HUES64 (cell line): ENCODE data around the gene C20orf141.

Source experiments
- H3K27ac ChIP-seq: 2 replicates; pipeline ENCODE4 v1.7.0; 2013; ENCODE audit warnings: low read depth, low read length, inconsistent platforms
- H3K27me3 ChIP-seq: 2 replicates; pipeline ENCODE4 v1.6.1; 2013; ENCODE audit warnings: mild to moderate bottlenecking, low read length; ENCODE audit not compliant: insufficient read depth
- H3K36me3 ChIP-seq: 2 replicates; pipeline ENCODE4 v1.6.1; 2013; ENCODE audit warnings: mild to moderate bottlenecking, low read length; ENCODE audit not compliant: insufficient read depth
- H3K4me1 ChIP-seq: 2 replicates; pipeline ENCODE4 v1.6.1; 2013; ENCODE audit warnings: mild to moderate bottlenecking, low read length, moderate library complexity; ENCODE audit not compliant: insufficient read depth
- H3K4me3 ChIP-seq: 2 replicates; pipeline ENCODE4 v1.5.1; 2013; ENCODE audit warnings: mild to moderate bottlenecking, low read length, moderate library complexity
- H3K9ac ChIP-seq: 2 replicates; pipeline ENCODE4 v1.6.1; 2013; ENCODE audit warnings: mild to moderate bottlenecking, low read depth, low read length
- H3K9me3 ChIP-seq: 2 replicates; pipeline ENCODE4 v1.6.1; 2013; ENCODE audit warnings: low read depth, low read length; ENCODE audit not compliant: insufficient read depth
- WGBS: fragments of 150-250, 120-280 bp; methylation state at CpG from one replicate; pipeline ENCODE4 v1.1.7; 2013; ENCODE audit warnings: missing lambda C conversion rate; 5-methylcytosine and 5-hydroxymethylcytosine counted together

C20orf141 gene

DNA sequence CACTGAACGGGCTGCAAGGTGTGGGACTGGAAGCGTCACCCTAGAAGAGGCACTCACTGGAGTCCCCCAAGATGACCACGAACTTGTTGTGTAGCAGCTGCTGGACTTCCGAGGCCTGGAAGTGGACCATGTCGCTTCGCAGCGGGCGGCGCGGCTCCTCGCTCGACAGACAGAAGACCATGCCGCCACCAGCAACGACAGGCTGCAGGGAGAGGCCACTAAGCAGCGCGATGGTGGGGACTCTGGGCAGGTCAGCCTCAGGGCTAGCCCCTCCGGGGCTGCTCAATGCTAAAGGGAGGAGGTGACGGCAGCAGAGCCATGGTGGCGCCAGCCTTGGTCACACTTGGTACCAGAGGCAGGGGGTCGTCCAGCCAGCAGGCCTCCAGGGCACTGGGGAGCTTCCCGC lies 24.9 kb downstream of the C20orf141 start:
- Histone ChIP-seq H3K27ac (no peak overlapping the region), H3K9me3 (no peaks in the 10 kb centered on the region), H3K9ac (peak overlapping the region; percentile 76; the same call in 1 of the 2 replicates), H3K4me1 (peaks cover 3% of the 10 kb centered on the region; the same call in 1 of the 2 replicates), H3K36me3 (peaks cover 6% of the 10 kb centered on the region; the same call in 1 of the 2 replicates), H3K27me3 (peaks cover 18% of the 10 kb centered on the region), H3K4me3 (peak overlapping the region; percentile 79)
- 94% methylated on average over 21 of the region's 21 CpGs for WGBS

DNA sequence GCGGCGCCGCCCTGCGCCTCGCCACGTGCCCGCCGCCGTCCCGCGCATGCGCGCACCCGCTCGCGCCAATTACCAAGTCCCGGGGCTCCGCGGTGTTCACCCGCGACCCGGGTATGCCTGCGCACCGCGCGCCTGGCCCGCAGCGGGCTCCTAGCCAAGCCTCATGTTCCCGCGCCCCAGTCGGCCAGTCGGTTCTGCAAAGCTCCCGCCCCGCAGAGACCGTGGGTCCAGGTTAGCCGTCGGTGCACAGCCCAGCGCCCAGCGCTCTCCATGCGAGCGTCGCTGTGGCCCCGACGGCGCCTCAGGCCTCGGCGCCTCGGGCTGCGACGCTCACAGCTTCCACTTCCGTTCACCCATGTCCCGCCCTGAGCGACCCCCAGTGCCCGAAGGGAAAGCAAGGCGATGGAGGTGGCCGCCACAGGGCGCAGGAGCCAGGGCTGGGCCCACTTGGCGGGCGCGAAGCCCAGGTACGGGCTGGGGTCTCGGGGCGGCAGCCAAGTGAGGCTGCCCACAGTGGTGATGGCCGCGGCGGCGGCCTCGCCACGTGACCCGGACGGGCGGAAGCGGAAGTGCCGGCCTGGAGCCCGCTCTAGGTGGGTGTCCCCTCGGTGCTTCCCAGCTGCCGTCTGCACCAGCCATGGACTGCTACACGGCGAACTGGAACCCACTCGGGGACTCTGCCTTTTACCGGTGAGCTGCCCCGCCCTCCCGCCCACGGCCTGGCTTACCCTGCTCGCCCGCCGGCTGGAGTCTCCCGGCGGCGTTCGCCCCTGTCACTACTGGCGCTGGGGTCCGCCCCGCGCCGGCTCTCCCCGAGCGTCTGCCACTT lies 25.6 kb downstream of the C20orf141 start, which contains the start of the genes PCED1A and VPS16:
TSS of gene PCED1A (minus strand) at position 518 of the 829 bp plus-strand sequence. CDS start 743 bp downstream, outside the sequence.
TSS of gene VPS16 (plus strand) at position 608 of the 829 bp plus-strand sequence. CDS start at position 638, 30 bp downstream.
- no peak within 1 kb of the TSS for H3K27ac ChIP-seq
- WGBS, result 20% methylated on average over 98 of the region's 98 CpGs

DNA sequence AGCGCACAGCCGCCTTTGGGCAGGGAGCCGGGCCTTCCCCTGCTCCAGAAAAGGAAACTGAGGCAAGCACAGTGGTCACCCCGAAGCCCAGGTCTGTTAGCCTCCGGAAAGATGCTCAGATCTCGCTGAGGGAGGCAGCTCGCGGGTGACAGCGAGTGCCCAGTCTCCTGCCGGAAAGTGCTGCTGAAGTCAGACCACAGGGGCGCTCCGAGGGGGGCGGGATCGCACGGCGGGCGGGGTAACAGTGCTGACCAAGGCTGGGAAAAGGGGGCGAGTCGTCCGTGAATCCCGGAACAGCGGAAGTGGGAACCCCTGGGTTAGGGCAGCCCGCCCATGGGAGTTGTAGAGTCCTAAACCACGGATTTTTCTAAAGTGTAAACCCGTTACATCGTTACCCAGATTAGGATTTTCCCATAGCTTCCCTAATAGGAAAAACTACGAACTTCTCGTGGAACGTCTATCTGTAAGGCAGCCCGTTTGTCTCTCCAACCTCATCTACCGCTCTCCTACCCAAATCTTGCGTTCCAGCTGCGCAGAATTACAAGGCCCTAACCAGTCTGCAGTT lies 26.3 kb downstream of the C20orf141 start:
- Histone ChIP-seq H3K9me3 (no peaks in the 10 kb centered on the region), H3K9ac (0 out of 2 replicates have a peak overlapping the region, but pooled peaks have one; percentile 39), H3K27ac (no peak overlapping the region), H3K36me3 (peaks cover 6% of the 10 kb centered on the region; the same call in 1 of the 2 replicates), H3K4me3 (peak overlapping the region; percentile 79), H3K27me3 (peaks cover 18% of the 10 kb centered on the region), H3K4me1 (peaks cover 3% of the 10 kb centered on the region; the same call in 1 of the 2 replicates)
- WGBS, result 7% methylated on average over 33 of the region's 33 CpGs

More for the DNA sequence above, 25.6 kb downstream of the C20orf141 start, which contains the start of the genes PCED1A and VPS16:
- Histone ChIP-seq H3K9ac (peak within 1 kb of the TSS; percentile 76), H3K4me3 (peak within 1 kb of the TSS; percentile 79), H3K36me3 (peaks cover 6% of the 10 kb centered on the region; the same call in 1 of the 2 replicates), H3K9me3 (no peaks in the 10 kb centered on the region), H3K4me1 (peaks cover 3% of the 10 kb centered on the region; the same call in 1 of the 2 replicates), H3K27me3 (peaks cover 18% of the 10 kb centered on the region)

DNA sequence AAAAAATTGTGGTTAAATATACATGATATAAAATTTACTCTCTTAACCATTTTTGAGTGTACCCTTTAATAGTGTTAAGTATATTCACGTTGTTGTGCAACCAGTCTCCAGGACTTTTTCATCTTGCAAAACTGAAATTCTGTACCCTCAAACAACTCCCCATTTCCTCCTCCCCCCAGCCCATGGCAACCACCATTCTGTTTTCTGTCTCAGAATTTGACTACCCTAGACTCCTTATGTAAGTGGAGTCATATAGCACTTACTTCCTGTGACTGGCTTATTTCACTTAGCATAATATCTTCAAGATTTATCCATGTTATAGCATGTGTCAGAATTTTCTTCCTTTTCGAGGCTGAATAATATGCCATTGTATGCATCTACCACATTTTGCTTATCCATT lies 30.8 kb downstream of the C20orf141 start:
- Histone ChIP-seq H3K27me3 (peaks cover 4% of the 10 kb centered on the region; the same call in 1 of the 2 replicates), H3K27ac (no peak overlapping the region), H3K9me3 (no peaks in the 10 kb centered on the region), H3K4me3 (no peak overlapping the region), H3K36me3 (no peaks in the 10 kb centered on the region), H3K9ac (no peak overlapping the region), H3K4me1 (peaks cover 3% of the 10 kb centered on the region; the same call in 1 of the 2 replicates)
- 100% methylated on average over 2 of the region's 2 CpGs for WGBS

DNA sequence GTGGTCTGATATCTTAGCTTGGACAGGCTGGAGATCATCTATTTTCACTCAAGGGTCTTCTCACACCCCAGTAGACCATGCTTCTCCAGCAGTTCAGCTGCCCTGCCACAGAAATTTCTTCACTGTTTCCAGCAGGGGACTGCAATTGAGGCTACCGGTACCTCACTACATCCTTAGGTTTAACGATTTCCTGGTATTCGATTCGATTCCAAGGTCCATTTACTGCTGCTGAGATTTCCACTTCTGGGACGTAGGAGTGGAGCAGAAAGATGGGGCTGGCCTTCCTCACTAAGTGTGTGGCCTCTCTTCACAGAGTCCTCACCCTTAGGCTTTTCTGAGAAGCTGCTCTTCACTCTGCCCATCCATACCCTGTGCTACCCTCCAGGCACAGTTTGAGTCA lies 31.9 kb downstream of the C20orf141 start:
- WGBS, result 95% methylated on average over 5 of the region's 5 CpGs
- H3K4me1 ChIP-seq, result no peaks in the 10 kb centered on the region
- H3K9me3 ChIP-seq, result no peaks in the 10 kb centered on the region
- no peak overlapping the region for H3K4me3 ChIP-seq
- H3K27me3 ChIP-seq, result peaks cover 4% of the 10 kb centered on the region; the same call in 1 of the 2 replicates
- H3K36me3 ChIP-seq, result no peaks in the 10 kb centered on the region
- no peak overlapping the region for H3K27ac ChIP-seq
- H3K9ac ChIP-seq, result no peak overlapping the region

DNA sequence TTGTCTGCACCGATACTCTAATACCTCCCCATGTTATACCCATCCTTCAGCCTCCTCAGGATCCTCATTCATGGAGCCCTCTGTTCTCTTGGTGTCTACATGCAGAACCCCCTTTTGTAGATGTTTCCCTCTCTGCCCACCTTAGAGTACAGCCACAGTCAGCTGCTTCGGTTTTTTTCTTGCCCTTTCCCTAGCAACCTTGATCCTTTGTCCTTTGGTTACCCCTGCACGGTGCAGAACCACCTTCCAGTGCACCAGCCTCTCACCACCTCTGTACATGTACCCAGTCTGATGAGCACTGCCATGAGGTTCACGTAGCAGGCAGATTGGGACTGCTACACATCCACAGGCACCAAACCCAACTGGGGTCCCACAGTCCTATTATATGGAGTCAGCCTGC lies 33.0 kb downstream of the C20orf141 start:
- H3K4me3 ChIP-seq, result no peak overlapping the region
- H3K9me3 ChIP-seq, result no peaks in the 10 kb centered on the region
- H3K36me3 ChIP-seq, result no peaks in the 10 kb centered on the region
- no peak overlapping the region for H3K9ac ChIP-seq
- no peak overlapping the region for H3K27ac ChIP-seq
- no peaks in the 10 kb centered on the region for H3K4me1 ChIP-seq
- 93% methylated on average over 4 of the region's 4 CpGs for WGBS
- H3K27me3 ChIP-seq, result no peaks in the 10 kb centered on the region

DNA sequence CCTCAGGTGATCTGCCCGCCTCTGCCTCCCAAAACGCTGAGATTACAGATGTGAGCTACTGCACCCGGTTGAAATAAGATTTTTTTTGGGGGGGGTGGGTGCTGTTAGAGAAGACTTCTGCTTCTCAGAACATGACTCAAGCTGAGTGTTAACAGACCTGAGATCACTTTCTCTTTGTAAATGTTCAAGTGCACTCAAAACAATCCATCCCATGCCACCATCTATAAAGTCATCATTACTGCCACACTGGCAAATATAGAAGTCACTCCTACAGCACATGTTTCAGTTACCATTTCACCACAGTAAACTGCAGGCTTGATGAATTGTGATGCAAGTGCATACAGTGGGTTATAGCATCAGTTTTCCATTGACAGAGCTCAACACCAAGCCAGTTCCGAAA lies 34.7 kb downstream of the C20orf141 start:
- Histone ChIP-seq H3K27me3 (no peaks in the 10 kb centered on the region), H3K27ac (no peak overlapping the region), H3K9ac (no peak overlapping the region), H3K4me3 (no peak overlapping the region), H3K36me3 (no peaks in the 10 kb centered on the region), H3K9me3 (no peaks in the 10 kb centered on the region), H3K4me1 (no peaks in the 10 kb centered on the region)
- 90% methylated on average over 4 of the region's 4 CpGs for WGBS

DNA sequence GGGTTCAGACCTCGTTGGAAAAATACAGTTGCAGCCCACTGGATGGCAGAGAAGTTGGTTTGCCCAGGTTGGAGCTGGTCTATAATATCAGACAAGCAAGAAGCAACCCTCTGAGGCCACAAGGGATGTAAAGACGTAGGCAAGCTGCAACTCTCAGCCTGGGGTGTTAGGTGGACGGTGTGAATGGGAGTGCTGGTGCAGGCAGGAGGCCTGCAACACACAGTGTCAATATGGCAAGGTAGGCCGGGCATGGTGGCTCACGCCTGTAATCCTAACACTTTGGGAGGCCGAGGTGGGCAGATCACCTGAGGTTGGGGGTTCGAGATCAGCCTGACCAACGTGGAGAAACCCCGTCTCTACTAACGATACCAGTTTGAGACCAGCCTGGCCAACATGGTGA lies 36.3 kb downstream of the C20orf141 start:
- H3K9me3 ChIP-seq, result no peaks in the 10 kb centered on the region
- 93% methylated on average over 10 of the region's 10 CpGs for WGBS
- H3K27me3 ChIP-seq, result no peaks in the 10 kb centered on the region
- no peak overlapping the region for H3K4me3 ChIP-seq
- H3K4me1 ChIP-seq, result no peaks in the 10 kb centered on the region
- no peak overlapping the region for H3K27ac ChIP-seq
- H3K36me3 ChIP-seq, result no peaks in the 10 kb centered on the region
- H3K9ac ChIP-seq, result no peak overlapping the region

DNA sequence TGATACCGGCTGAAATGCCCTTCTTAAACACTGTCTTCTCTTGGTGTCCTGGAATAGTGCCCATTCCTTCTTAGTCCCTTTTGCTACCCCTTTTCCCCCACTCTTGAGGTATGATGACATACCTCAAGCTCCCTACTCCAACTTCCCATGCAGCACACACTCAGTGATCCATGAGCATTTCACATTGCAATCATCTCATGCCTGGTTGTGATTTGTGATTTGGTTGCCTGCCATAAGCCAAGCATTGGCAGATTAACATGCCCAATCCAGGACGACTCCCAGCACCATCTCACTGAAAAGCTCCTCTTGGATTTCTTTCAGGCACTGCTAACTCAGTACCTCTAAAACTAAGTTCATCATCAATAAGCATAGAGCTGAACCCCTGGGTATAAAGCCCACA lies 43.8 kb downstream of the C20orf141 start:
- Histone ChIP-seq H3K9ac (no peak overlapping the region), H3K4me1 (no peaks in the 10 kb centered on the region), H3K27ac (no peak overlapping the region), H3K4me3 (no peak overlapping the region), H3K36me3 (no peaks in the 10 kb centered on the region), H3K27me3 (no peaks in the 10 kb centered on the region), H3K9me3 (no peaks in the 10 kb centered on the region)
- WGBS, result 91% methylated on average over 2 of the region's 2 CpGs

DNA sequence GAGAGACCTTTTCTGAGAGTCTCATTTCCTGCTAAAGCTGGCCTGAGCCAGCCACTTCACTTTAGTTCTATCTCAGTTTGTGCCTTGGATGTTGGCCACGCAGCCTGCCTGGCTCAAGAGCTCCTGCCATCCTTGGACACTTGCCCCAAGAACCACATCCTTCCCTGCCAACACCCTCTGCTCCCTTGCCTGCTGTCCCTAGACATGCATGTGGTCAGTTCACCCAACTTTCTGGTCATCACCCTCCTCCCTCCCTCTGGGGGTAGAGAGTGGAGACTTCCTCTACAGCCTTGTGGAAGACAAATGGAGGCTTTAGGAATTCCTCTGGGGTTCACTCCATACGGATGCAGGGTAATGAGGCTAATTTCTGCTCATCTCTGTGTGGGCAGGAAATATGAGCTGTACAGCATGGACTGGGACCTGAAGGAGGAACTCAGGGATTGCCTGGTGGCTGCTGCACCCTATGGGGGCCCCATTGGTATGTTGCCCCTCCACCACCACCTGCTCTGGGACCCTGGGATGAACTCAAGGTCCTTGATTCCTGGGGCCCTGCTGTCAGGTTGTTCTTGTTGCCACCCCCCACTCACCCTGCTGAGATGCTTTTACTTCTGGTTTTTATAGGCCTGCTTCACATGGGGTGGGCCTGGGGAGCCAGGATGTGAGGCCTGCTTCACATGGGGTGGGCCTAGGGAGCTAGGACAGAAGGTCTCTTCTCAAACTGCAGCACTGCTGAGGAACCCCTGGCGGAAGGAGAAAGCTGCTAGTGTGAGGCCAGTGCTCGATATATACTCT lies 44.7 kb downstream of the C20orf141 start:
- no peak overlapping the region for H3K4me3 ChIP-seq
- 93% methylated on average over 4 of the region's 4 CpGs for WGBS
- no peaks in the 10 kb centered on the region for H3K9me3 ChIP-seq
- H3K36me3 ChIP-seq, result no peaks in the 10 kb centered on the region
- H3K27ac ChIP-seq, result no peak overlapping the region
- no peaks in the 10 kb centered on the region for H3K4me1 ChIP-seq
- no peaks in the 10 kb centered on the region for H3K27me3 ChIP-seq
- H3K9ac ChIP-seq, result no peak overlapping the region
